ENCODE results near the gene CACNG6.

The CACNG6 gene

DNA sequence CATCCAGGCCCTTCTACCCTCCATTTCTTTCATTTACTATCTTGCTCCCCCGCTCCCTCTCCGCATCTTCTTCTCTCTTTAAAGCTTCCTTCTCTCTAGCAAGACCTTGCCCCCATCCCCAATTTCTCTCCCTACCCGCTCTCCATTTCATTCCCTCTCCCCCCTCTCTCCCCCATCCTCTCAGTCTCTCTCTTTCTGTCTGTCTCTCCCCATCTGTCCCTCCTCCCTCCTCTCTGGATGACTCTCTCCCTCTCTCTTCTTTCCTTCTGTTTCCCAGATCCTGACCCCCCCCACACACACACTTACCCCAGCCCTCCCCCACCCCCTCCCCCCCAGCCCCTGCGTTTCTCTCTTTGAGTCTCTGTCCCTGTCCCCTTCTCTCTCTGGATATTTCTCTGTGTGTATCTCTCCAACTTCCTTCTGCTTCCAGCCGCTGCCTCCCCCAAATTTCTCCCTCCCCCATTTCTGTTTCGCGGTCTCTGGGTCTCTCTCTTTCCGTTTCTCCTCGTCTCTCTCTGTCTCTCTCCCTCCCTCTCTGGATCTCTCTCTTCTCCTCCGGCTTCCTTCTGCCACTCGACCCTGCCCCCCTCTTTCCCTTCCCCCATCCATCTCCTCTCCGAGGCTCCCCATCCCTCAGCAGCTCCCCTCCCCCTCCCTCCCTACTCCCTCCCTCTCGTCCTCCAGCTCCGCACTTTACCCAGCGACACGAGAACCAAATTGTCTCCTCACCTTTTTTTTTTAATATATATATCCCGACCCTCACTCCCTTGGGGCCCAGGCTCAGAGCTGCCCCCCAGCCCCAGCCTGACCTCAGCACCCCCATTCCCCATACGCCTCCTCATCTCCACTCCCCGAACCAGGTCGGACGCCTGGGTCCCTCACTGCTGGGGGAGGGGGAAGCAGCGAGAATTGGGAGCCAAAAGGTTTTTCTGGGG lies 32.3 kb upstream of the CACNG6 start:
- no peak for TF ChIP-seq CTCF (IDR thresholded peaks at IDR 0.05; ENCODE audit: poor library complexity, severe bottlenecking)
- Histone ChIP-seq H3K27ac (ENCODE audit: poor library complexity, severe bottlenecking) (no peak overlapping the region), H3K9me3 (ENCODE audit: severe bottlenecking) (no peaks in the 10 kb centered on the region), H3K27me3 (ENCODE audit: insufficient read depth, poor library complexity, severe bottlenecking) (no peaks in the 10 kb centered on the region), H3K36me3 (ENCODE audit: low read depth) (peaks cover under 1% of the 10 kb centered on the region), H3K4me1 (ENCODE audit: insufficient read depth, poor library complexity, severe bottlenecking) (no peaks in the 10 kb centered on the region), H3K4me3 (ENCODE audit: severe bottlenecking) (no peak overlapping the region)
- DNase-seq (ENCODE audit: low spot score) (no peak), ATAC-seq (ENCODE audit: low read depth) (no peak)

GRCh38 chr19:53960187-53960586 lies 31.2 kb upstream of the CACNG6 start:
- TF ChIP-seq CTCF (IDR thresholded peaks at IDR 0.05; ENCODE audit: poor library complexity, severe bottlenecking) = no peak
- ATAC-seq (ENCODE audit: low read depth) (no peak), DNase-seq (ENCODE audit: low spot score) (no peak)
- Histone ChIP-seq H3K9me3 (ENCODE audit: severe bottlenecking) (no peaks in the 10 kb centered on the region), H3K4me3 (ENCODE audit: severe bottlenecking) (no peak overlapping the region), H3K27ac (ENCODE audit: poor library complexity, severe bottlenecking) (peak overlapping the region; percentile 28), H3K36me3 (ENCODE audit: low read depth) (peaks cover 11% of the 10 kb centered on the region), H3K4me1 (ENCODE audit: insufficient read depth, poor library complexity, severe bottlenecking) (no peaks in the 10 kb centered on the region), H3K27me3 (ENCODE audit: insufficient read depth, poor library complexity, severe bottlenecking) (no peaks in the 10 kb centered on the region)

DNA sequence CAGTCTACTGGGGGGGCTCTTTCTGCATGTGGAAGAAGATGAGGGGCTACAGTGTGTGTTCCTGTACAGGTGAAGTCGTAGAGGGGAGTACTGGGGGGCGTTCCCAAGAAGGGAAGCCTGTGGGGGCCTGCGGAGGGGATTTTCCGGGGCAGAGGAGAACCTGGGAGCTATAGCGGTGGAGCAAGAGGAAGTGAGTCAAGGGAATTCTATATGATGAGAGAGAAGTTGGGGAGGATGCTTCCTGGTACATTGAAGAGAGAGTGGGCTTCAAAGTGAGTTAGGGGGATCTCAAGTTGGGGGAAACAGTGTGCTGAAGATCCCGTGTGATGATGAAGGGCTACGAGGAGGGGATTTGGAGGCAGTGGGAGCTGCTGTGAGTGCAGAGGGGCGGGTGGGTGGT lies 30.6 kb upstream of the CACNG6 start:
- Histone ChIP-seq H3K4me1 (ENCODE audit: insufficient read depth, poor library complexity, severe bottlenecking) (no peaks in the 10 kb centered on the region), H3K27me3 (ENCODE audit: insufficient read depth, poor library complexity, severe bottlenecking) (no peaks in the 10 kb centered on the region), H3K4me3 (ENCODE audit: severe bottlenecking) (peak overlapping the region; percentile 54), H3K9me3 (ENCODE audit: severe bottlenecking) (no peaks in the 10 kb centered on the region), H3K27ac (ENCODE audit: poor library complexity, severe bottlenecking) (peak overlapping the region; percentile 28), H3K36me3 (ENCODE audit: low read depth) (peaks cover 17% of the 10 kb centered on the region)
- ATAC-seq (ENCODE audit: low read depth) (0 out of 3 replicates have a peak, but pooled peaks have one; percentile 32), DNase-seq (ENCODE audit: low spot score) (no peak)
- no peak for TF ChIP-seq CTCF (IDR thresholded peaks at IDR 0.05; ENCODE audit: poor library complexity, severe bottlenecking)

- peaks cover 23% of the 10 kb centered on the region for H3K36me3 ChIP-seq (ENCODE audit: low read depth)
- H3K4me3 ChIP-seq (ENCODE audit: severe bottlenecking) = peak overlapping the region; percentile 54
- no peaks in the 10 kb centered on the region for H3K9me3 ChIP-seq (ENCODE audit: severe bottlenecking)
- DNase-seq (ENCODE audit: low spot score) = no peak
- H3K27me3 ChIP-seq (ENCODE audit: insufficient read depth, poor library complexity, severe bottlenecking) = no peaks in the 10 kb centered on the region
- no peak for TF ChIP-seq CTCF (IDR thresholded peaks at IDR 0.05; ENCODE audit: poor library complexity, severe bottlenecking)
- H3K4me1 ChIP-seq (ENCODE audit: insufficient read depth, poor library complexity, severe bottlenecking) = no peaks in the 10 kb centered on the region
- peak overlapping the region; percentile 28 for H3K27ac ChIP-seq (ENCODE audit: poor library complexity, severe bottlenecking)
- ATAC-seq (ENCODE audit: low read depth) = peak; percentile 79
Observed at GRCh38 chr19:53961523-53962356, 29.7 kb upstream of the CACNG6 start.

Data from RWPE2 (cell line).